Measurements from ENCODE around the gene GRB7. TPM values are rescaled to one million over a fixed set of nuclear protein-coding genes. Genes with fewer than 3 reads are reported as not detected.

Gene GRB7
- total RNA-seq, 1 donor from 2014 or later, result 31.8 TPM

GRCh38 chr17:39754161-39754957 is 16.6 kb downstream of the GRB7 start:
- TF ChIP-seq, protein P1, sequence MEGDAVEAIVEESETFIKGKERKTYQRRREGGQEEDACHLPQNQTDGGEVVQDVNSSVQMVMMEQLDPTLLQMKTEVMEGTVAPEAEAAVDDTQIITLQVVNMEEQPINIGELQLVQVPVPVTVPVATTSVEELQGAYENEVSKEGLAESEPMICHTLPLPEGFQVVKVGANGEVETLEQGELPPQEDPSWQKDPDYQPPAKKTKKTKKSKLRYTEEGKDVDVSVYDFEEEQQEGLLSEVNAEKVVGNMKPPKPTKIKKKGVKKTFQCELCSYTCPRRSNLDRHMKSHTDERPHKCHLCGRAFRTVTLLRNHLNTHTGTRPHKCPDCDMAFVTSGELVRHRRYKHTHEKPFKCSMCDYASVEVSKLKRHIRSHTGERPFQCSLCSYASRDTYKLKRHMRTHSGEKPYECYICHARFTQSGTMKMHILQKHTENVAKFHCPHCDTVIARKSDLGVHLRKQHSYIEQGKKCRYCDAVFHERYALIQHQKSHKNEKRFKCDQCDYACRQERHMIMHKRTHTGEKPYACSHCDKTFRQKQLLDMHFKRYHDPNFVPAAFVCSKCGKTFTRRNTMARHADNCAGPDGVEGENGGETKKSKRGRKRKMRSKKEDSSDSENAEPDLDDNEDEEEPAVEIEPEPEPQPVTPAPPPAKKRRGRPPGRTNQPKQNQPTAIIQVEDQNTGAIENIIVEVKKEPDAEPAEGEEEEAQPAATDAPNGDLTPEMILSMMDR (conservative IDR thresholded peaks at IDR 0.05), result peak; percentile 99
- Mint-ChIP-seq H3K27ac (no peak overlapping the region), H3K4me1 (ENCODE audit: unreplicated experiment) (peaks cover 20% of the 10 kb centered on the region), H3K36me3 (no peaks in the 10 kb centered on the region), H3K4me3 (peak overlapping the region; percentile 75), H3K27me3 (peaks cover 29% of the 10 kb centered on the region), H3K9me3 (no peaks in the 10 kb centered on the region)
- peak; percentile 93 for DNase-seq (ENCODE audit: extremely low spot score, unreplicated experiment)

GRCh38 chr17:39754958-39755553 is 17.3 kb downstream of the GRB7 start:
- no peak for DNase-seq (ENCODE audit: extremely low spot score, unreplicated experiment)
- H3K27ac Mint-ChIP-seq, result peak overlapping the region; percentile 15
- TF ChIP-seq, protein P1 (conservative IDR thresholded peaks at IDR 0.05), result no peak
- H3K4me3 Mint-ChIP-seq, result peak overlapping the region; percentile 61
- no peaks in the 10 kb centered on the region for H3K36me3 Mint-ChIP-seq
- peaks cover 20% of the 10 kb centered on the region for H3K4me1 Mint-ChIP-seq (ENCODE audit: unreplicated experiment)
- no peaks in the 10 kb centered on the region for H3K9me3 Mint-ChIP-seq
- H3K27me3 Mint-ChIP-seq, result peaks cover 29% of the 10 kb centered on the region

GRCh38 chr17:39755554-39756379 is 18.0 kb downstream of the GRB7 start:
- no peak for DNase-seq (ENCODE audit: extremely low spot score, unreplicated experiment)
- Mint-ChIP-seq H3K27me3 (peaks cover 29% of the 10 kb centered on the region), H3K27ac (peak overlapping the region; percentile 15), H3K36me3 (no peaks in the 10 kb centered on the region), H3K4me1 (ENCODE audit: unreplicated experiment) (peaks cover 20% of the 10 kb centered on the region), H3K4me3 (peak overlapping the region; percentile 61), H3K9me3 (no peaks in the 10 kb centered on the region)
- TF ChIP-seq, protein P1 (conservative IDR thresholded peaks at IDR 0.05), result no peak

DNA sequence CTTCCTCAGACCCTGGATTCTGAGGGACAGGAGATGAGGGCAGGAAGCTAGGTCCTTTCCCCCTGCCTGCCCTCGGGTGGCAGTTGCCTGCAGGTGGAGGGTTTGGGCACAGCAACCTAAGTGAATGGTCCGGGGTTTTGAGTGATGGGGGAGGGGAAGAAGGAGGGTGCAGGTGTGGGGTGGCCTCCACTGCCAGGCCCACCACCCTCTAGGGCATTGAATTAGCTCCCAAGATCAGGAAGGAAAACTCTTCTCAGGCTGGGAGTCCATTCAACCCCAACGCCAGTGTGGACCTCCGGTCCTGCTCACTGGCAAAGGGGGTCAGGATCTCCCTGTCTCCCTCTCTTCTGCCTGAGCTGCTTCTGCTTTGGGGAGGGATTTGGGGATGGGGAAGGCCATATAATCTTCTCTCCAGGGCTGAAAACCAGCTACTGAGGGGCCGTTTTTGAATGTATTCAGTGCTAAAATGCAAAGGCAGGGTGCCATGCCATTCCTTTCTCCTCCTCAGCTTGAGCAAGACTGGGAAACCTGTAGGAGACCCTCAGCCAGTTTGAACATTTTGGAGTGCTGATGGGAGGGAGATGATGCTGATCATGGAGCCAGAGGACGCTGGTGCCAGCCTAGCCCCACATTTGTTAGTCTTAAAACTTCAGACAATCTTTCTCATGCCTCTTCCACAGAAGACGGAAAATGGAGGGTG is 18.8 kb downstream of the GRB7 start:
- TF ChIP-seq, protein P1 (conservative IDR thresholded peaks at IDR 0.05), result no peak
- no peak overlapping the region for H3K27ac Mint-ChIP-seq

GRCh38 chr17:39757176-39757662 is 19.5 kb downstream of the GRB7 start:
- no peak for DNase-seq (ENCODE audit: extremely low spot score, unreplicated experiment)
- Mint-ChIP-seq H3K27ac (no peak overlapping the region), H3K4me1 (ENCODE audit: unreplicated experiment) (peaks cover 14% of the 10 kb centered on the region), H3K36me3 (no peaks in the 10 kb centered on the region), H3K27me3 (peaks cover 29% of the 10 kb centered on the region), H3K9me3 (no peaks in the 10 kb centered on the region), H3K4me3 (no peak overlapping the region)
- TF ChIP-seq, protein P1 (conservative IDR thresholded peaks at IDR 0.05), result no peak

More for the DNA sequence above, 18.8 kb downstream of the GRB7 start:
- peak overlapping the region; percentile 41 for H3K4me3 Mint-ChIP-seq
- peaks cover 29% of the 10 kb centered on the region for H3K27me3 Mint-ChIP-seq
- DNase-seq (ENCODE audit: extremely low spot score, unreplicated experiment), result no peak
- no peaks in the 10 kb centered on the region for H3K9me3 Mint-ChIP-seq
- H3K36me3 Mint-ChIP-seq, result no peaks in the 10 kb centered on the region
- peaks cover 20% of the 10 kb centered on the region for H3K4me1 Mint-ChIP-seq (ENCODE audit: unreplicated experiment)

Data from type B pancreatic cell (in vitro differentiated cells).